HG02852 (cell line): ENCODE measurements around the gene CD300LG.

Source experiments
- ATAC-seq: cut with Tn5 transposase; IDR thresholded peaks from one replicate; pipeline ENCODE4 v1.9.1; 2021; ENCODE audit warnings: mild to moderate bottlenecking, moderate library complexity; ENCODE audit not compliant: unreplicated experiment

The CD300LG gene

GRCh38 chr17:43905400-43905984 is 58.5 kb downstream of the CD300LG start:
- no peak for ATAC-seq

DNA sequence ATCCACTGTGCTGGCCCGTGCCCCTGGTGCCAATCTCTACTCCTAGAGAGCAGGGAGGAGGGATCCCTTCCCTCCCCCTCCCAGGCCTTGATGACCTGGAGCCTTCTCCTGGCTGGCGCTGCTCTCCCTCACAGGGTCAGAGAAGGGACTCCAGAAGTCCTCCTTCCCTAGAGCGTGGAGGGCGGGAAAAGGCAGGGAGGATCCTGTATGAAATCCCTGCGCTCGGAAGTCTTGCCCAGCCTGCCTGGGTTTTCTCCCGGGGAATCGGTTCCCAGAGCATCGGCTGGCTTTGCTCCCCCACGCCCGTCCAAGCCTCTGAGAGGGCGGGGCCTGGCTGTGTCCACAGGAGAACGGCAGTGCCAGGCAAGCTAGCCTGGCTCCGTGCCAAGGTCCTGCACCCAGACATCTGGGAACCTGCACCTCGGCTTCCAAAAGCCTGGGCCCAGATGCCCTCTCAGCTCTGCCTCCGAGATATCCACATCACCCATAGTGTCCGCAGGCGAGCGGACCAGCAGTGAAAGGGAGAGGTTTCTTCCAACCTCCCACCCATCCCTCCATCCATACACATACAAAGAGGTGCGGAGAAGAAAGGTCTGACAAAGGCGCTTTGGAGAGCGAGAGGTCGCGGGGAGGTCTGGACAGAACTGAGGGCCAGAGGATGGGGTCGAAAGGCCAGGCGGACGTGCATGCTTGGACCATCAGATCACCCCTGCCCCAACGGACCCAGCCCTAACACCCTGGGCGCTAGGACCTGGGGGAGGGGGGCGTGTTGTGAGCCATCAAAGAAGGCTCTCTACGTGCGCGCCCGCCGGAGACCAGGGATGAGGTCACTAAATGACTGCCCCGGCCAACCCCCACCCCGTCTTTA is 59.2 kb downstream of the CD300LG start:
- no peak for ATAC-seq

DNA sequence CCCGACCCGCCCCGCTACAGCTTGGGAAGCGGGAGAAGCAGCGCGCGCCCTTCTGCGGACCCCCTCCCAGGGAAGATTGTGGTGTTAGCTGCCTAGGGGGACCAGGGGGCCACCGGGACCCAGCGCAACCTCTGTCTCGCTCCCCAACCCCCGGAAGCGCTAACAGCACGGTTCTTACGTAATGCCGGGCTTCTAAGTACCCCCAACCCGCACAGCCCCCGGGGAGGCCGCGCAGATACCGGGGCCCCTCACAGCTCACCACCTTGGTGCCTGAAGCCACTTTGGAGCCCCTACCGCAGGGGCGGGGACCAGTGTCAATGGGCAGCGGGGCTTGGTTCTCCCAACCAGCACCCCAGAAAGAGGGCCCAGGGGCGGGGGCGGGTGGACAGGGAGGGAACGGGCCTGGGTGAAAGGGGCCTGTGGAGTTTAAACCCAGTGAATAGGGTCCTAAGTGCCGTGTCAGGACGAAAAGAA is 60.0 kb downstream of the CD300LG start:
- ATAC-seq, result no peak

- no peak for ATAC-seq
Observed at GRCh38 chr17:43907425-43907981, 60.5 kb downstream of the CD300LG start, which contains the start of gene MPP2. Gene MPP2 (minus strand): TSS chr17:43907536. CDS start chr17:43904460, 3,076 bp downstream.

- ATAC-seq, result no peak
Observed at GRCh38 chr17:43907998-43908721, 61.2 kb downstream of the CD300LG start.

GRCh38 chr17:43909537-43910231 is 62.7 kb downstream of the CD300LG start:
- no peak for ATAC-seq

DNA sequence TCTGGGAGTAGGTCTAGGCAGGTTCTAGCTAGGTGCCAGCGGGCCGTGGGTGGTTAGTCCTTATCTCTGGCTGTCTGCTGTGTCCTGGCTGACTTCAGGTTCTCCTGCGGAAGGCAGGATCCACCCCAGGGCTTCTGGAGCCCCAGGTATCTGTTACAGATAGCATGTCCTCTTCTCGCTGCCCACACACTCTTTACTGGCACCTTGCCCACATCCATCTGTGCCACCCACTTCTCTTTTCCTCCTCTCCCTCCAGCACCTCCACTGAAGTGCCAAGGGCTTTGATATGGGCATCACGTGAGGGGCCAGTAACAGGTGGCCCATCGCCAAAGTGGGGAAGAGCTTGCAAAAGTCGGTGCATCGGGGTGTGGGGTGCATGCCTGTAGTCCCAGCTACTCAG is 64.9 kb downstream of the CD300LG start:
- ATAC-seq, result no peak

- no peak for ATAC-seq
Observed at GRCh38 chr17:43912635-43913304, 65.8 kb downstream of the CD300LG start.
